H1 (cell line): ENCODE measurements around the gene PCDHGA3.

ENCODE experiments used
- ATF2 ChIP-seq: IDR thresholded peaks from 2 replicates; pipeline ENCODE4 v1.6.1; 2012; ENCODE audit warnings: low read length, inconsistent platforms
- CEBPB ChIP-seq: IDR thresholded peaks from 2 replicates; pipeline ENCODE4 v1.6.1; 2012; ENCODE audit warnings: low read depth, low read length
- CTCF ChIP-seq, 3 experiments: IDR thresholded peaks; 1 replicate in 2 of 3; 2 replicates in 1 of 3; pipeline versions ENCODE4 v1.5.1 to v1.6.1; 2011; ENCODE audit warnings: low read length in 3 of 3, mild to moderate bottlenecking in 3 of 3, inconsistent platforms in 2 of 3, low read depth in 1 of 3, moderate library complexity in 1 of 3; ENCODE audit not compliant: insufficient read depth in 1 of 3; ENCODE audit errors: control extremely low read depth in 1 of 3
- MAX ChIP-seq: IDR thresholded peaks from 2 replicates; pipeline ENCODE4 v1.6.1; 2012; ENCODE audit warnings: inconsistent platforms
- POLR2AphosphoS5 ChIP-seq: IDR thresholded peaks from 2 replicates; pipeline ENCODE4 v1.6.1; 2011; ENCODE audit warnings: low read depth, low read length

GRCh38 chr5:141363952-141364660, 20.5 kb downstream of the PCDHGA3 start, which contains the start of gene PCDHGA5:
- TF ChIP-seq CEBPB: no peak
- TF ChIP-seq POLR2AphosphoS5: no peak
- TF ChIP-seq ATF2: no peak
- no peak for TF ChIP-seq MAX
- TF ChIP-seq CTCF (IDR thresholded peaks at IDR 0.05; ENCODE audit: control extremely low read depth in 1 of 3, insufficient read depth in 1 of 3, low read depth in 1 of 3, low read length in 3 of 3): no peak
